ENCODE results near the gene MRPL28.

Gene MRPL28

DNA sequence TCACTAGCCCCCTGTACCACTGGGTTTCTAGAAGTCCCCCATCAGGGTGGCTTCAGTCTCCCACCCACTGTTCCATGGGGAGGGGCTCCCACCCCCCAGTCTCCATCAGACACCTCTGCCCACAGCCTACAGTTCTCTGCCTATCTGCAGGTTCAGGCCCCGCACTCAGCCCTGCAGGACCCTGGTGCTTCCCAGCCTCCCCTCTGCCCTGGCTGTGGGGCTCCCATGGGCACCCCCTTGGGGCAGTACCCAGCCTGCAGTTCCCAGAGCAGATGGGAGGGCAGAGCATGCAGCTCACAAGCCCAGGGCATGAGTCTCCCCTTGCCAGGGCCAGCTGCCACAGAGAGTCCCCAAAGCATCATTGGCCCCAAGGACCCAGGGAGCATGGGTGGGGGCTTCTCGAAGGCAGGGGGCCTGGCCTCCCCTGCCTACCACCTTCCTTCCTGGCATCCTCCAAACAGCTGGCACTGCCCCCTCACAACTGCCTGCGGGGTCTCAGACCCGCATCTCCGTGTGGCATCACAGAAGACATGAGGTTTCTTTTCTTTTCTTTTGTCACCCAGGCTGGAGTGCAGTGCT, 2.8 kb upstream of the MRPL28 start:
- intact Hi-C loops (cut with micrococcal nuclease) = no loop called here
- Mint-ChIP-seq H3K4me3 (no peak overlapping the region), H3K9me3 (no peaks in the 10 kb centered on the region), H3K27me3 (no peaks in the 10 kb centered on the region), H3K4me1 (ENCODE audit: low read depth) (peaks cover 35% of the 10 kb centered on the region), H3K27ac (peak overlapping the region; percentile 12), H3K36me3 (ENCODE audit: low read depth) (peaks cover 87% of the 10 kb centered on the region)

DNA sequence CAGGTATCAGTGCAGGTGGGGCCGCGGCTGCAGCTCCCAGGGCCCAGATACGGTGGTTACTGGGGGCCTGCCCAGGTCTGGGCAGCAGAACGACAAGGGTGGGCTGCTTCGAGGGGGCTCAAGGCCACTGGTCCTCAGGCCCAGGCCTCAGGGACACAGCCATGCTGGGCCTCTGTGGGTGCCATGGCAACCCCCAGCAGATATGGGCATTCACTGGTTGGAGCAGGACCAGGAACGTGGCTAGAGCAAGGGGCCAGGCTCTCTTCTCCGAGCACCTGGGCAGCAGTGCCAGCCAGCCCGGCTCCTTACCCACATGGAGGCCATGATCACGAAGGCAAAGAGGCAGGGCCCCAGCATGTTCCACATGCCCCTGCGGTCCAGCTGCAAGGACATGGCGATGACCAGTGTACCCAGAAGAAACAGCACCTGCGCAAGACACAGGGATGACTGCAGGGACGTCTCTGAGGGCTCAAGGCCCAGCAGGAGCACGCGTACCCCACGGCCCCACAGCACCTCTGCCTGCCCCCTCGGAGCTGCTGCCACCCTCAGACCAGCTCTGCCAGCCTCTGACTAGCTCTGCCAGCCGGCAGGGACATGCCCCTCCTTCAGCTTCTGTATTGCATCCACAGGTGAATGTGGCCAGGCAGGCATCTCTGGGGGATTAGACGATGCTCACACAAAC, 2.1 kb upstream of the MRPL28 start:
- Mint-ChIP-seq H3K36me3 (ENCODE audit: low read depth) (peaks cover 90% of the 10 kb centered on the region), H3K9me3 (no peaks in the 10 kb centered on the region), H3K27ac (peak overlapping the region; percentile 12), H3K4me1 (ENCODE audit: low read depth) (peaks cover 35% of the 10 kb centered on the region), H3K27me3 (no peaks in the 10 kb centered on the region), H3K4me3 (no peak overlapping the region)
- intact Hi-C loops (cut with micrococcal nuclease) = no loop called here

DNA sequence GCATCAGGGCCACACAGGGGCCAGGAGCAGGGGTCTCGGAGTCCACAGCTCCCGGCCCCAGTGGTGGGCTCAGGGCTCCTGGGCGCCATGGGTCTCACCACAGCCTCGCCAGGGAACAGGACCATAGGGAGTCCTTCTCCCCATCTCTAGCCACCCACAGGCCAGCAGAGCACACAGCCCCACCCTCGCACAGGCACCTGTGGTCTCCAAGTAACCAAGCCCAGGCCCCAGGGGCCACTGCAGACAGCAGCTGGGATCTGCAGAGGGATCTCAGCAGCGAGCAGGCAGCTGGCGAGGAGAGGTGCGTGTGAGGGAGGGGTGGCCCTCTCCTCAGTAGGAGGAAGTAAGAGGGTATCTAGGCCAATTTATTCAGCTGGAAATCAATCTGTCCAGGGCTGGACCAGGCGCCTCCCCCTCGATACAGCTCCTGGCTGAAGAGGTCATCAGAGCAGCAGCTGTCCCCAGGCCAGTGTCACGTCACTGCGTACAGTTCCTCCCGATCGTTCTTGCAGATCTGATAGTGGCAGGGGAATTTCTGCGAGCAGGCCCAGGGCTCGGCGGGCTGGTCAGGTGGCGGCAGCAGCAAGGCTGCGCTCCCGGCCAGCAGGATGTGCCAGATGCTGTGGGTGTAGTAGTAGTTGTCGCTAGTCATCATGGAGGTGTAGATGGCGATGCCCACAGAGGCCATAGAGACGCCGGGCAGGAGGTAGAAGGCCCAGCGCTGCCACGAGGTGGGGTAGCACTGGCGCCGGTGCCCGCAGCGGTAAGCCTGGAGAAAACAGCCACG, 1.4 kb upstream of the MRPL28 start:
- peaks cover 90% of the 10 kb centered on the region for H3K36me3 Mint-ChIP-seq (ENCODE audit: low read depth)
- peak overlapping the region; percentile 83 for H3K27ac Mint-ChIP-seq
- H3K4me3 Mint-ChIP-seq = no peak overlapping the region
- intact Hi-C loops (cut with micrococcal nuclease) = no loop called here
- H3K4me1 Mint-ChIP-seq (ENCODE audit: low read depth) = peaks cover 35% of the 10 kb centered on the region
- H3K27me3 Mint-ChIP-seq = no peaks in the 10 kb centered on the region
- H3K9me3 Mint-ChIP-seq = no peaks in the 10 kb centered on the region

DNA sequence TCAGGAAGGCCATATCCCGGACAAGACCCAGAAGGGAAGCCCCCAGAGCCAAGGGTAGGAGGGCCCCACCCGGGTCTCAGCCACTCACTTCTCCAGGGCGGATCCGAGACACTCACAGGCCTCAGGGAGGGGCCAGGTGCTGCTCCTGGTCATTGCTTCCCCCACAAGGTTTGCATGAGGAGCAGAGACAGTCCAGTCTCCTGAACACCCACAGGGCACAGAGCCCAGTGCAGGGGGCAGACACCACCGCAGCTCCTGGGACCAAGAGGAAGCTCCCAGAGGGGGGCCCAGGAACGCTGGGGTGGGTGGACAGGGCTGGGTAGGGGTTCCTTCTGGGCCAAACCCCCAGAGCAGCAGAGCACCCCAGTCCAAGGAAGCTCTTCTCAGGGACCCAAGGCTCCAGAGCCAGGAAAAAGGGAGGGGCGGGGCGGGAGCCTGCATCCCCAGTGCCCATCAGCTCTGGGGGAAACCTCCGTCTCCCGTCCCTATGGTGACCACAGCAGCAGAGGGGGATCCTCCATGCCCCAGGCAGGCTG, 709 bp upstream of the MRPL28 start:
- intact Hi-C loops (cut with micrococcal nuclease) = no loop called here
- H3K27me3 Mint-ChIP-seq = no peaks in the 10 kb centered on the region
- no peak overlapping the region for H3K4me3 Mint-ChIP-seq
- peak overlapping the region; percentile 83 for H3K27ac Mint-ChIP-seq
- H3K4me1 Mint-ChIP-seq (ENCODE audit: low read depth) = peaks cover 35% of the 10 kb centered on the region
- no peaks in the 10 kb centered on the region for H3K9me3 Mint-ChIP-seq
- H3K36me3 Mint-ChIP-seq (ENCODE audit: low read depth) = peaks cover 88% of the 10 kb centered on the region

DNA sequence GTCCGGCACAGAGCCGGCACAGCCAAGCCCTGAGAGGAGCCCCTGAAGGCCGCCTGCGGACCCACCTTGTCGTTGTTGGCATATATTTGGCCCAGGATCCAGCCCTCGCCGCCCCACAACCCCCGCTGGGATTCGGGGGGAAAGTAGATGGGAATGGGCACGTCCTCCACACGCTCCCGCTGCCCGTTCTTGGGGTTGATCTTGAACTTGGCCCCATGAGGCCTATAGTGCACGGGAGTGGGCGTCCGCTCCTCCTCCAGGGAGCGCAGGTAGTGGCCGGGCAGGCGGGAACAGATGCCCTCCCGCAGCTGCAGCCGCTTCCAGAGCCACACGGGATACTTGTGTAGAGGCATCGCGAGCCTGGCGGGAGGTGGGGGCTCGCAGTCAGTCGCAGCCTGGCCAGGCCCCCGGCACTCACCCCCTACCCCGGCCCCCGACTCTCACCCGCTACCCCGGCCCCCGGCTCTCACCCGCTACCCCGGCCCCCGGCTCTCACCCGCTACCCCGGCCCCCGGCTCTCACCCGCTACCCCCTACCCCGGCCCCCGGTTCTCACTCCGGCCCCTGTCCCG, 387 bp downstream of the MRPL28 start:
- Mint-ChIP-seq H3K4me1 (ENCODE audit: low read depth) (peaks cover 35% of the 10 kb centered on the region), H3K9me3 (no peaks in the 10 kb centered on the region), H3K4me3 (peak overlapping the region; percentile 72), H3K36me3 (ENCODE audit: low read depth) (peaks cover 77% of the 10 kb centered on the region), H3K27ac (peak overlapping the region; percentile 83), H3K27me3 (no peaks in the 10 kb centered on the region)
- intact Hi-C loops (cut with micrococcal nuclease) = no loop called here

DNA sequence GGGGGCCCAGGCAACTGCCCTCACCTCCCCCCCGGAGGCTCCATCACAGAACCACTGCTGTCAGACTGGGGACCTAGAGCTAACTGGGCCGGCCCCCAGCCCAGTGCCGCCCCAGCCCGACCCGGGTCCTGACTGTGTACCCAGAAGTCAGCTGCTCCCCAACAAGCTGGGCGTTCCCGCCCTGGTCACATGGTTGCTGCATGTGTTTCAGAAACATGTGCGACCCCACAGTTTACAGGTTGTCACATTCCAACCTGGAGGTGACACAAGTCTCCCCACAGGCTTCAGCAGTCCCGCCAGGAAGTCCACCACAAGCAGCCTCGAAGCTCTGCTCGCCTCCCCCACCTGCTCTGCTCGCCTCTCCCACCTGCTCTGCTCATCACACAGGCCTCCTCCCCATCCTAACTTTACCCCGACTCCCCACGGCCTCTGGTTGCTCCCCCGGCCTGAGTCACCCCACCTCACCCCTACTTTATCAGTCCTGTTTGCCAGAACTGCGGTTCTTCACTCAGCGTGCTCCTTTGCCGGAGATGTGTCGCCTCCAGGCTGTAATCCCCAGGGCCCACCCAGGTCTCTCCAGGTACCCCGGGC, 968 bp downstream of the MRPL28 start:
- peak overlapping the region; percentile 83 for H3K27ac Mint-ChIP-seq
- peaks cover 71% of the 10 kb centered on the region for H3K36me3 Mint-ChIP-seq (ENCODE audit: low read depth)
- peak overlapping the region; percentile 72 for H3K4me3 Mint-ChIP-seq
- peaks cover 2% of the 10 kb centered on the region for H3K27me3 Mint-ChIP-seq
- no peaks in the 10 kb centered on the region for H3K9me3 Mint-ChIP-seq
- H3K4me1 Mint-ChIP-seq (ENCODE audit: low read depth) = peaks cover 41% of the 10 kb centered on the region
- intact Hi-C loops (cut with micrococcal nuclease) = no loop called here

DNA sequence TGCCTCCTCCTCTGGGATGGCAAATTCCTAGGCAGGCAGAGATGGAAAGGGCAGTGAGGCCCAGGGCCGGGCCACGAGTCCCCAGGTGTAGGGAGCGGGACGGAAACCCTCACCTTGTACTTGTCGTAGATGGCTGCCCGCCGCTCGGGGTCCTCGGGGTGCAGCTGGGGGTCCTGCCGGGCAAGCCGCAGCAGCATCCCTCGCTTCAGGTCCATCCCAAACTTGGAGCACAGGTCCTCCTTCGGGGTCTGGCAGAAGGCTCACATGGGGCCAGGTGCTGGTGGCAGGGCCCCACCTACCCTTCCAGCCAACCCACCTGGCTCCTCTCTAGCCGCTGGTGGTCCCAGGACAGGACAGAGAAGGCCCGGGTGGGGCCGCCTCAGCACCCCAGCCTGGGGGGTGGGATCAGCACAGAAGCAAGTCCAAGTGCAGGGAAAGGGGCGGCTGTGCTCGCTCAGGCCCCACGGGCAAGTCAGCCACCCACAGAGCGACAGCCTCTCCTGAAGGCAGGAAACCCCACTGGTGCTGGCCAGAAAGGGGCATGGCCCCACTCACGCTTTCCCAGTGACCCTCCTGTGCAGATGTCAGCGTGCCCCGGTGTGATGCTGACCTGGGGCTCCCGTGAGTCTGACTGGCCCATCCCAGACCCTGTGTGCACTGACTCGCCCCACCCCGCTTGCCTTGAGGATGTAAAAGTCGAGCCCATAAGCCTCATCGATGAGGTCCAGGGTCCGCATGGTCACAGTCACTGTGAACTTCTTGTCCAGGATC, 1.8 kb downstream of the MRPL28 start:
- Mint-ChIP-seq H3K36me3 (ENCODE audit: low read depth) (peaks cover 63% of the 10 kb centered on the region), H3K27me3 (peaks cover 8% of the 10 kb centered on the region), H3K4me1 (ENCODE audit: low read depth) (peaks cover 44% of the 10 kb centered on the region), H3K4me3 (no peak overlapping the region), H3K27ac (no peak overlapping the region), H3K9me3 (no peaks in the 10 kb centered on the region)
- intact Hi-C loops (cut with micrococcal nuclease) = no loop called here

DNA sequence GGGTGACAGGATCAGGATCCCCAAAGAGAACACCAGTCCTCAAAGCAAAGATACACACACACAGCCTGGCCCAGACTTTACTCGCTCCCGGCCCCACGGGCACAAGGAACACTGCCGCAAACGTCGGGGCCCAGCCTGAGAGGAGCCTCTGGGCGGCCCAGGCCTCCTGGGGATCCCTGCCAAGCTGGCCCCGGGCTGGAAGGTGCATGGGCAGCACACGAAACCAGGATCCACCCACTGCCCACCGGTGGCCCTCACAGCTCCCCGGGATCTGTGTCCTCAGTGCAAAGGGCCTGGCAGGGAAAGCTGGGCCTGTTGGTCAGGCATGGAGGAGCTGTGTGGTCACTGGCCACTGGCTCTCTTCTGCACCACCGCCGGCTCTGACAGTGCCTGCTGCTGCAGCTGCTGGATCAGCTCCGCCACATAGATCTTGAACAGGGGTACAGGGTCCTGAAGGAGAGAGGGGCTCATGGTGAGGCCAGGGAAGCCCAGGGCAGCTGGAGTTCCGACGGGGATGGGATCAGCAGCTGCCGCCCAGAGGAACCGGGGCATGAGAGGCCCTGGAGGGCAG, 2.9 kb downstream of the MRPL28 start:
- Mint-ChIP-seq H3K36me3 (ENCODE audit: low read depth) (peaks cover 52% of the 10 kb centered on the region), H3K4me3 (no peak overlapping the region), H3K9me3 (no peaks in the 10 kb centered on the region), H3K4me1 (ENCODE audit: low read depth) (peaks cover 45% of the 10 kb centered on the region), H3K27me3 (peaks cover 17% of the 10 kb centered on the region), H3K27ac (no peak overlapping the region)
- intact Hi-C loops (cut with micrococcal nuclease) = no loop called here

DNA sequence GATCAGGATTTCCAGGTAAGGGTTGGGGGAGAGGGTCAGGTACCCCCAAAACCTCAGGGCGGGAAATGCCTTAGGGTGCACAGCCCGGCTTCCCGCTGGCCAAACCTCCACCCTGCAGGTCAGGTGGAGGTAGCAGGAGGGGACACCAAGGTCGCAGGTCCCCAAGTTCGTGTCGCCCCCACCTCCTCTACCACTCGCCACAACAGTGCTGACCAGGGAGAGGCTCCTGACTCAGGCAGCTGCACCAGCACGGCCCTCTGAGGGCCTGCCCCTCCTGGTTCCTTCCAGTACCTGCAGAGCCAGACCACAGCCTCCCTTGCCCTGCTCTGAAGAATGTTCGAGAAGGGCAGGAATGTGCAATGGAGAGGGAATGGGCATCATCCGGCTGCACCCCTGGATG, 3.9 kb downstream of the MRPL28 start:
- H3K4me3 Mint-ChIP-seq = no peak overlapping the region
- no peaks in the 10 kb centered on the region for H3K9me3 Mint-ChIP-seq
- no peak overlapping the region for H3K27ac Mint-ChIP-seq
- peaks cover 46% of the 10 kb centered on the region for H3K4me1 Mint-ChIP-seq (ENCODE audit: low read depth)
- intact Hi-C loops (cut with micrococcal nuclease) = no loop called here
- peaks cover 42% of the 10 kb centered on the region for H3K36me3 Mint-ChIP-seq (ENCODE audit: low read depth)
- H3K27me3 Mint-ChIP-seq = peaks cover 23% of the 10 kb centered on the region

DNA sequence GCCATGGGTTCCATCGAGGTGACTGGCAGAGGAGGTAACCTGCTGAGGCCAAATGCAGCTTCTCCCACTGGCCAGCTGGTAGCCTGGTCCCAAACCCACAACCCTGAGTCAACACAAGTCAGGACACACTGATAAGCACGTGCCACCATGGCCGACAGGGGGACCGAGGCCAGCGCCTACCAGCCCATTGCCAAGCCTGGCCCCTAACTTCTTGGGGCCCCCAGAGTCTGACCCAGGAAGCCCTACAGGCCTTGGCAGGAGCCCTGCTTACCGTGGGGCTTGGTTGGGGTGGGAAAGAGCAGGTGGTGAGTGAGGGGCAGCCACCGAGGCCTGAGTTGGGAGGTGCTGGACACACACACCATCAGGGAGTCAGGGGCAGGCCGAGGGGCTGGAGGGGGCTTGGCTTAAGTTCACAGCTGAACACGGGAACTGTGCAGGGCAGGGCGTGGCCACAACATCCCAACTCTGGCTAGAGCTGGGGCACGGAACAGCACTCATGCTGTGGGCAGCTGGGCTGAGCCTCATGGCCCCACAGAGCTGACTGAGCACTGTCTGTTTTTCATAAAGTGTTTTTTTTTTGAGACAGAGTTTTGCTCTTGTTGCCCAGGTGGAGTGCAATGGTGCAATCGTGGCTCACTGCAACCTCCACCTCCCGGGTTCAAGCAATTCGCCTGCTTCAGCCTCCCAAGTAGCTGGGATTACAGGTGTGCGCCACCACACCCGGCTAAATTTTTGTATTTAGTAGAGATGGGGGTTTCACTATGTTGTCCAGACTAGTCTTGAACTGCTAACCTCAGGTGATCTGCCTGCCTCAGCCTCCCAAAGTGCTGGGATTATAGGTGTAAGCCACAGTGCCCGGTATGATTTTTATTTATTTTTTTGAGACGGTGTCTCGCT, 5.5 kb downstream of the MRPL28 start:
- H3K27me3 Mint-ChIP-seq = peaks cover 23% of the 10 kb centered on the region
- H3K4me3 Mint-ChIP-seq = no peak overlapping the region
- peaks cover 32% of the 10 kb centered on the region for H3K4me1 Mint-ChIP-seq (ENCODE audit: low read depth)
- no peaks in the 10 kb centered on the region for H3K9me3 Mint-ChIP-seq
- H3K36me3 Mint-ChIP-seq (ENCODE audit: low read depth) = peaks cover 36% of the 10 kb centered on the region
- no peak overlapping the region for H3K27ac Mint-ChIP-seq
- intact Hi-C loops (cut with micrococcal nuclease) = no loop called here

DNA sequence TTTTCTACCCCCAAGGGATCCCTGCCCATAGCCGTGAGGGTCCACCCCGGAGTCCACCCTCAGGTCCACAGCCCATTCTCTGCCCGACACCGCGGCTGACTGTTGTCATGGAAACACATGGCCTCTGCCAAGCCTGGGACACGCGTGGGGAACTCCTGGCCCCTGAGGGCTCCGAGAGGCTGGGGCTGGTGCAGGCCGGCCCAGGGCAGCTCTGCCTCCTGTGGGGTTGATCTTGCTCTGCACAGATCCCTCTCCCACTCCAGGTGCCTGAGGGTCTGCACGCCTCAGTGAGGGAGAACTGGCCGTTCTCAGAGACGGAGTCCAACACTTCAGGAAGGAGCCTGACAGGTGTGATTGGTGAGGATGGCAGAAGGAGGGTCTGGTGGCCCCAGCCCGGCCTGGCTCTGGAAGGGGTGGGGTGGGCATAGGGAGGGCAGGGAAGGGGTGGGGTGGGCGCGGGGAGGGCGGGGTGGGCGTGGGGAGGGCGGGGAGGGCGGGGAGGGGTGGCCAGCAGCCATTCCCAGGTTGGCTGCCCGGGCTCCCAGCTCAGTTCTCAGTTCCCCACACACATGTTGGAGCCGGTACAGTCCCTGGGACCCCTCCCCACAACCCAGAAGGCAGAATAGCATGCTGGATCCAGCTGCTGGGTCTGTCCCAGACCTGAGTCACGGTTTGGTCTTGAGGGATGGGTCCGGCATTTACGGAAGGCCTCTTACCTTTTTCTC, 6.4 kb downstream of the MRPL28 start:
- peaks cover 27% of the 10 kb centered on the region for H3K36me3 Mint-ChIP-seq (ENCODE audit: low read depth)
- H3K9me3 Mint-ChIP-seq = no peaks in the 10 kb centered on the region
- H3K4me1 Mint-ChIP-seq (ENCODE audit: low read depth) = peaks cover 22% of the 10 kb centered on the region
- H3K27me3 Mint-ChIP-seq = peaks cover 23% of the 10 kb centered on the region
- intact Hi-C loops (cut with micrococcal nuclease) = loop anchor here (2.0 kb wide), 1 partner anchor 245 kb away; no protein-coding TSS in a partner anchor
- no peak overlapping the region for H3K27ac Mint-ChIP-seq
- H3K4me3 Mint-ChIP-seq = no peak overlapping the region

Measured in dendritic cell treated with granulocyte-macrophage colony-stimulating factor and Interleukin-4, amounts not matched to agents 40 ng/mL and 50 ng/mL, for 4 days (primary cell).